Adrenal gland (tissue), 5 donors: Measurements from ENCODE around the gene GPR101.

Experiments
- CTCF ChIP-seq, 6 experiments: fragments of 450-650 bp in 4 of 6; fragments of 200-600 bp in 2 of 6; sonication (generic) in 1 of 6; IDR thresholded peaks; 1 replicate in 5 of 6; 2 replicates in 1 of 6; pipeline versions ENCODE4 v1.5.1 to v1.8.0; 2016 to 2021; ENCODE audit warnings: antibody characterized with exemption in 6 of 6, mild to moderate bottlenecking in 2 of 6, moderate library complexity in 1 of 6
- POLR2A ChIP-seq, 2 donors: fragments of 450-650 bp; IDR thresholded peaks; one replicate each; pipeline ENCODE4 v1.6.1; 2017; ENCODE audit warnings: antibody characterized with exemption in 2 of 2, mild to moderate bottlenecking in 2 of 2, moderate library complexity in 1 of 2
- donor health status: DM: no; HTN: no; CAD: no.

DNA sequence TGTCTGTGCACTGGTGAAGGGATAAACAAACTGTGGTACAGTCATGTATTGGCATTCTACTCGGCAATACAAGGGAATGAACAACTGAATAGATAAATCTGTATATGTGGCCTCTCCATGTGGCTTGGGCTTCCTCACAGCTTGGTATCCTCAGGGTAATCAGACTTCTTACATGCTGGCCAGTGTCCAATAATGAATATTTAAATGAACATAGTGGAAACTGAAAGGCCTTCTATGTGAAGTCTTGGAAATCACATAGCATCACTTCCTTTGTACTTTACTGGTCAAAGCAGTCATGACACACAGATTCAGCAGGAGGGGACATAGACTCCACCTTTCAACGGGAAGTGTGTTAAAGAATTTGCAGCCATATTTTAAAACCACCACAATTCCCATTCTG, 33.4 kb upstream of the GPR101 start:
- TF ChIP-seq POLR2A (IDR thresholded peaks at IDR 0.05), result no peak
- no peak for TF ChIP-seq CTCF (IDR thresholded peaks at IDR 0.05)
